HG03135 (cell line): Measurements from ENCODE around the gene IGSF3.
"Not testable (repeated sequence)": the region's sequence is repeated elsewhere in the genome, so short reads cannot be mapped to it uniquely, and the experiment has no call there.

Source experiments
- ATAC-seq: cut with Tn5 transposase; IDR thresholded peaks from one replicate; pipeline ENCODE4 v1.9.1; 2021; ENCODE audit warnings: mild to moderate bottlenecking, moderate library complexity; ENCODE audit not compliant: unreplicated experiment

The IGSF3 gene

GRCh38 chr1:116631996-116632925, 35.3 kb downstream of the IGSF3 start:
- ATAC-seq: not testable (repeated sequence)

- ATAC-seq: not testable (repeated sequence)
Measured at GRCh38 chr1:116631554-116631953, 36.0 kb downstream of the IGSF3 start.

- ATAC-seq: not testable (repeated sequence)
Measured at GRCh38 chr1:116630057-116630456, 37.5 kb downstream of the IGSF3 start.

GRCh38 chr1:116629441-116629840, 38.1 kb downstream of the IGSF3 start:
- not testable (repeated sequence) for ATAC-seq

- no peak for ATAC-seq
Measured at GRCh38 chr1:116628448-116628847, 39.1 kb downstream of the IGSF3 start.

- ATAC-seq: not testable (repeated sequence)
Measured at GRCh38 chr1:116627357-116627756, 40.2 kb downstream of the IGSF3 start.

GRCh38 chr1:116626915-116627314, 40.6 kb downstream of the IGSF3 start:
- ATAC-seq: not testable (repeated sequence)

GRCh38 chr1:116625155-116625554, 42.4 kb downstream of the IGSF3 start:
- not testable (repeated sequence) for ATAC-seq

- no peak for ATAC-seq
Measured at GRCh38 chr1:116624040-116624439, 43.5 kb downstream of the IGSF3 start.

GRCh38 chr1:116622496-116622895, 45.0 kb downstream of the IGSF3 start:
- not testable (repeated sequence) for ATAC-seq

GRCh38 chr1:116621756-116622155, 45.8 kb downstream of the IGSF3 start:
- ATAC-seq: not testable (repeated sequence)

- not testable (repeated sequence) for ATAC-seq
Measured at GRCh38 chr1:116620392-116620791, 47.1 kb downstream of the IGSF3 start.

GRCh38 chr1:116619106-116619505, 48.4 kb downstream of the IGSF3 start:
- ATAC-seq: not testable (repeated sequence)

GRCh38 chr1:116617808-116618207, 49.7 kb downstream of the IGSF3 start:
- ATAC-seq: not testable (repeated sequence)

- not testable (repeated sequence) for ATAC-seq
Measured at GRCh38 chr1:116613825-116614224, 53.7 kb downstream of the IGSF3 start.

- not testable (repeated sequence) for ATAC-seq
Measured at GRCh38 chr1:116609801-116610371, 57.6 kb downstream of the IGSF3 start.

- not testable (repeated sequence) for ATAC-seq
Measured at GRCh38 chr1:116608841-116609240, 58.7 kb downstream of the IGSF3 start.

- ATAC-seq: not testable (repeated sequence)
Measured at GRCh38 chr1:116608151-116608550, 59.4 kb downstream of the IGSF3 start.

- not testable (repeated sequence) for ATAC-seq
Measured at GRCh38 chr1:116607463-116607862, 60.1 kb downstream of the IGSF3 start.

GRCh38 chr1:116606067-116606466, 61.5 kb downstream of the IGSF3 start:
- not testable (repeated sequence) for ATAC-seq

GRCh38 chr1:116605315-116605714, 62.2 kb downstream of the IGSF3 start:
- no peak for ATAC-seq

GRCh38 chr1:116604408-116604807, 63.1 kb downstream of the IGSF3 start:
- ATAC-seq: not testable (repeated sequence)
